Measurements from ENCODE around the gene ITK. TPM values are rescaled to one million over a fixed set of nuclear protein-coding genes. Genes with fewer than 3 reads are reported as not detected.

Gene ITK
- total RNA-seq, 1 donor from 2014 or later, result 8.1 TPM

DNA sequence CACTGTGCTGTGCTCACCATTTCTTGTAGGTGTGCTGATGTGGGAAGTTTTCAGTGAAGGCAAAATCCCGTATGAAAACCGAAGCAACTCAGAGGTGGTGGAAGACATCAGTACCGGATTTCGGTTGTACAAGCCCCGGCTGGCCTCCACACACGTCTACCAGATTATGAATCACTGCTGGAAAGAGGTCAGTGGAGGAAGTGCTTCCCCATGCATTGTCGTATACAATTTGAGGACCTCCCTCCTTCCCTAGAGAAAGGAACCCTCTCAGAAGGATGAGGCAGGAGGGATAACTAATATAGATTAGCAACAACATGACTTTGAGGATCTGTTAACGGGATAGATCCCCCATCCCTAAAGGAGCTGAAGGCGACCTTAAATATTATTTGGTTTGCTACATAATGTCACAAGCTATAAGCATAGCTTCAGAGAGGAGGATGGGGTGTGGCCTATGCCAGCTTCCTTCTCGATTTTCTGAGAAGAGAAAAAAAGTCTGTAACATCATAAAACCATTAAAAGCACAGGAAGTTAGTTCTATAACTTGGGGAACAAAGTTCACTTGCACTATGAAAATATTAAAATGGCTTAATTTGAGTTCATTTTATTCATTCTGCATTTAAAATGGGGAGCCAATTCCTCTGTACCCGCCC, 68.3 kb downstream of the ITK start:
- Histone ChIP-seq H3K4me1 (no peaks in the 10 kb centered on the region), H3K36me3 (no peaks in the 10 kb centered on the region), H3K4me3 (no peak overlapping the region), H3K27ac (peak overlapping the region; percentile 15), H3K27me3 (no peaks in the 10 kb centered on the region), H3K9me3 (no peaks in the 10 kb centered on the region)
- intact Hi-C loops (cut with DNase I), result no loop called here
- TF ChIP-seq, protein P1, sequence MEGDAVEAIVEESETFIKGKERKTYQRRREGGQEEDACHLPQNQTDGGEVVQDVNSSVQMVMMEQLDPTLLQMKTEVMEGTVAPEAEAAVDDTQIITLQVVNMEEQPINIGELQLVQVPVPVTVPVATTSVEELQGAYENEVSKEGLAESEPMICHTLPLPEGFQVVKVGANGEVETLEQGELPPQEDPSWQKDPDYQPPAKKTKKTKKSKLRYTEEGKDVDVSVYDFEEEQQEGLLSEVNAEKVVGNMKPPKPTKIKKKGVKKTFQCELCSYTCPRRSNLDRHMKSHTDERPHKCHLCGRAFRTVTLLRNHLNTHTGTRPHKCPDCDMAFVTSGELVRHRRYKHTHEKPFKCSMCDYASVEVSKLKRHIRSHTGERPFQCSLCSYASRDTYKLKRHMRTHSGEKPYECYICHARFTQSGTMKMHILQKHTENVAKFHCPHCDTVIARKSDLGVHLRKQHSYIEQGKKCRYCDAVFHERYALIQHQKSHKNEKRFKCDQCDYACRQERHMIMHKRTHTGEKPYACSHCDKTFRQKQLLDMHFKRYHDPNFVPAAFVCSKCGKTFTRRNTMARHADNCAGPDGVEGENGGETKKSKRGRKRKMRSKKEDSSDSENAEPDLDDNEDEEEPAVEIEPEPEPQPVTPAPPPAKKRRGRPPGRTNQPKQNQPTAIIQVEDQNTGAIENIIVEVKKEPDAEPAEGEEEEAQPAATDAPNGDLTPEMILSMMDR (IDR thresholded peaks at IDR 0.05), result no peak
- ATAC-seq, result peak; percentile 54
- no peak for DNase-seq

DNA sequence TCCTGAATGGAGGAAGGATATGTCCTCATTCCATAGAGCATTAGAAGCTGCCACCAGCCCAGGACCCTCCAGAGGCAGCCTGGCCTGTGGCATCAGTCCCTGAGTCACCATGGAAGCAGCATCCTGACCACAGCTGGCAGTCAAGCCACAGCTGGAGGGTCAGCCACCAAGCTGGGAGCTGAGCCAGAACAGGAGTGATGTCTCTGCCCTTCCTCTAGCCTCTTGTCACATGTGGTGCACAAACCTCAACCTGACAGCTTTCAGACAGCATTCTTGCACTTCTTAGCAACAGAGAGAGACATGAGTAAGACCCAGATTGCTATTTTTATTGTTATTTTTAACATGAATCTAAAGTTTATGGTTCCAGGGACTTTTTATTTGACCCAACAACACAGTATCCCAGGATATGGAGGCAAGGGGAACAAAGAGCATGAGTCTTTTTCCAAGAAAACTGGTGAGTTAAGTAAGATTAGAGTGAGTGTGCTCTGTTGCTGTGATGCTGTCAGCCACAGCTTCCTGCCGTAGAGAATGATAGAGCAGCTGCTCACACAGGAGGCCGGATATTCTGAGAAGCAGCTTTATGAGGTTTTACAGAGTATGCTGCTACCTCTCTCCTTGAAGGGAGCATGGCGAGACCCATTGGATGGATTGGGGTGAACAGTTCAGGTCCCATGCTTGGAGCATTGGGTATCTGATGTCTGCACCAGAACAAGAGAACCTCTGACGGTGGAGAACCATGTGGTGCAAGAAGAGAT, 72.2 kb downstream of the ITK start:
- TF ChIP-seq, protein P1 (IDR thresholded peaks at IDR 0.05), result no peak
- Histone ChIP-seq H3K36me3 (no peaks in the 10 kb centered on the region), H3K4me1 (no peaks in the 10 kb centered on the region), H3K27me3 (no peaks in the 10 kb centered on the region), H3K27ac (no peak overlapping the region), H3K4me3 (no peak overlapping the region), H3K9me3 (no peaks in the 10 kb centered on the region)
- no peak for DNase-seq
- intact Hi-C loops (cut with DNase I), result no loop called here
- peak; percentile 46 for ATAC-seq

DNA sequence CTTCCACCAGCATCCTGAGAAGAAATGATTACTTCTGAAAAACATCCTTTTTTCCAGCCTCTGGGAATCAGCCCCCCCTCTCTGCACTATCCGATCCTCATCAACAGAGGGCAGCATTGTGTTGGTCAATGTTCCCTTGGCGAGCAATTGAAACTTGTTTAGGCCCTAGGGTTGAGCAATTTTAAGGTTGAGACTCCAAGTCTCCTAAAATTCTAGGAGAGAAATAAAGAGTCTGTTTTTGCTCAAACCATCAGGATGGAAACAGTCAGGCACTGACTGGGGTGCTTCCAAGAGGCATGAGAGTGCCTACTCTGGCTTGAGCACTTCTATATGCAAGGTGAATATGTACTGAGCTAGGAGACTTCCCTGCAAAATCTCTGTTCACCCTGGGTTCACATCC, 72.9 kb downstream of the ITK start:
- Histone ChIP-seq H3K4me1 (no peaks in the 10 kb centered on the region), H3K36me3 (no peaks in the 10 kb centered on the region), H3K27me3 (no peaks in the 10 kb centered on the region), H3K27ac (no peak overlapping the region), H3K9me3 (no peaks in the 10 kb centered on the region), H3K4me3 (no peak overlapping the region)
- TF ChIP-seq, protein P1 (IDR thresholded peaks at IDR 0.05), result peak; percentile 87
- intact Hi-C loops (cut with DNase I), result no loop called here
- DNase-seq, result no peak
- ATAC-seq, result peak; percentile 93

DNA sequence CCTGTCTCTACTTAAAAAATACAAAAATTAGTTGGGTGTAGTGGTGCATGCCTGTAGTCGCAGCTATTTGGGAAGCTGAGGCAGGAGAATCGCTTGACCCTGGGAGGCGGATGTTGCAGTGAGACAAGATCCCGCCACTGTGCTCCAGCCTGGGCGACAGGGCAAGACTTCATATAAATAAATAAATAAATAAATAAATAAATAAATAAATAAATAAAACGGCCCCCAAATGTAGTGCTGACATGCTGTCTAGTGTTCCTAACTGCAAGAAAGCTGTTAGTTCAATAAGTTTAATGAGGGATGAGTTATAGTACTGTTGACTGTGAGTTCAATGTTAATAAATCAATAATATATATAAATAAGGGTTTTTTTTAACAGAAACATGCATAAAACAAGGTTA, 77.8 kb downstream of the ITK start:
- Histone ChIP-seq H3K4me3 (no peak overlapping the region), H3K36me3 (no peaks in the 10 kb centered on the region), H3K9me3 (no peaks in the 10 kb centered on the region), H3K4me1 (no peaks in the 10 kb centered on the region), H3K27me3 (no peaks in the 10 kb centered on the region), H3K27ac (no peak overlapping the region)
- ATAC-seq (no peak), DNase-seq (no peak)
- TF ChIP-seq, protein P1 (IDR thresholded peaks at IDR 0.05), result no peak
- intact Hi-C loops (cut with DNase I), result no loop called here

DNA sequence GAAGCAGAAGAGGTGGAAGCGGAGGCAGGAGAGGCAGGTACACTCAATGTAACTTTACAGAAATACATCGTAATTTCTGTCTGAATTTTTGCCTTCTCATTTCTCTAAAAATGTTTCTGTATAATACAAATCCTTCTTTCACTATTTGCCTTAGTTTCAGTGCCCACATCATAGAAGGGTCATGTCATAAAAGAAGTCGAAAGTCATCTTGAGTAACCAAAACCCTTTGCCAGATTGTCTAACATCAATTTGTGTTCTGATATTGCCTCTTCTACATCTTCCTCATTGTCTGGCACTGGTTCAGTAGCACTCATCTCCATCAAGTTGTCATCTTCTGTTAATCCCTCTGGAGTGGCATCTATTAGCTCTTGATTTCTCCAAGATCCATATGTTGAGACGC, 79.1 kb downstream of the ITK start:
- ATAC-seq, result no peak
- Histone ChIP-seq H3K4me3 (no peak overlapping the region), H3K36me3 (no peaks in the 10 kb centered on the region), H3K4me1 (peaks cover 3% of the 10 kb centered on the region), H3K27ac (no peak overlapping the region), H3K9me3 (no peaks in the 10 kb centered on the region), H3K27me3 (no peaks in the 10 kb centered on the region)
- TF ChIP-seq, protein P1 (IDR thresholded peaks at IDR 0.05), result no peak
- intact Hi-C loops (cut with DNase I), result no loop called here
- DNase-seq, result no peak

Measured in upper lobe of right lung (tissue), 1 donor.